Endothelial cell of umbilical vein (primary cell): ENCODE results near the gene TMEM178A. TPM values are rescaled to one million over a fixed set of nuclear protein-coding genes. Genes with fewer than 3 reads are reported as not detected.
A peak's percentile ranks its signal among the peaks of the same experiment; 100 is the strongest.

Source experiments
- BruUV-seq: library from RNA; stranded (reverse); fragments of 400-500 nt; replicated peaks from 2 replicates; lab custom pipeline; 2021; lab: Mats Ljungman, UMichigan
- CTCF ChIA-PET: fragments of 300-600, 350-600 bp; sonication (Branson Sonifier 250); formaldehyde crosslinking; loops from one replicate; lab custom pipeline; 2021; ENCODE audit warnings: antibody characterized with exemption, inconsistent platforms; lab: Charles Lee
- POLR2A ChIA-PET: fragments of 300-600, 350-600 bp; sonication (Branson Sonifier 250); formaldehyde crosslinking; loops from one replicate; lab custom pipeline; 2021; ENCODE audit warnings: antibody characterized with exemption, inconsistent platforms; lab: Charles Lee
- DNase-seq: peaks from one replicate; pipeline ENCODE4 v3.0.0-alpha.2; 2011; ENCODE audit warnings: low read depth, low spot score
- FAIRE-seq: peaks from 2 replicates; lab custom pipeline; 2011; peaks lifted over from hg19 to GRCh38; lab: Jason Lieb, UNC
- H2AFZ ChIP-seq: 2 replicates; pipeline ENCODE4 v1.6.0; 2012; ENCODE audit warnings: low read depth, low read length, control low read depth, inconsistent platforms
- H3K27ac ChIP-seq: 2 replicates; pipeline ENCODE4 v1.5.1; 2011; ENCODE audit warnings: low read depth, mild to moderate bottlenecking, control low read depth, low read length, moderate library complexity; ENCODE audit not compliant: insufficient read depth
- H3K27me3 ChIP-seq, 2 experiments: 2 replicates each; pipeline versions ENCODE4 v1.6.0 to v1.6.1; 2011; ENCODE audit warnings: low read length in 2 of 2, mixed read lengths in 1 of 2; ENCODE audit not compliant: control insufficient read depth in 2 of 2, insufficient read depth in 2 of 2
- H3K36me3 ChIP-seq, 2 experiments: 2 replicates in 1 of 2; 3 replicates in 1 of 2; pipeline ENCODE4 v1.5.1; 2011; ENCODE audit warnings: low read length in 2 of 2, mild to moderate bottlenecking in 1 of 2, moderate library complexity in 1 of 2; ENCODE audit not compliant: control insufficient read depth in 2 of 2, insufficient read depth in 2 of 2; ENCODE audit errors: extremely low read depth in 1 of 2
- H3K4me1 ChIP-seq: 3 replicates; pipeline ENCODE4 v1.5.1; 2011; ENCODE audit warnings: mild to moderate bottlenecking, low read length; ENCODE audit not compliant: control insufficient read depth, insufficient read depth; ENCODE audit errors: extremely low read depth
- H3K4me2 ChIP-seq: 2 replicates; pipeline ENCODE4 v1.6.1; 2011; ENCODE audit warnings: low read length, control low read depth, mixed read lengths; ENCODE audit not compliant: insufficient read depth
- H3K4me3 ChIP-seq, 3 experiments: fragments of 200-600 bp in 1 of 3; sonication (generic), shearing (Covaris generic) in 1 of 3; replicated peaks in 1 of 3; 2 replicates each; pipeline ENCODE4 v1.5.1; 2011 to 2016; ENCODE audit warnings: control low read depth in 3 of 3, low read length in 3 of 3, mild to moderate bottlenecking in 2 of 3, inconsistent platforms in 1 of 3, low read depth in 1 of 3, moderate library complexity in 1 of 3; ENCODE audit not compliant: insufficient read depth in 1 of 3
- H3K79me2 ChIP-seq: 2 replicates; pipeline ENCODE4 v1.6.0; 2012; ENCODE audit warnings: low read length, inconsistent platforms; ENCODE audit not compliant: control insufficient read depth, insufficient read depth
- H3K9ac ChIP-seq: replicated peaks from 2 replicates; pipeline ENCODE3; 2011; ENCODE audit warnings: low read length, control low read depth; ENCODE audit not compliant: insufficient read depth; ENCODE audit errors: extremely low read depth
- H3K9me1 ChIP-seq: replicated peaks from 3 replicates; pipeline ENCODE4 v1.6.0; 2011; ENCODE audit warnings: mild to moderate bottlenecking, low read length; ENCODE audit not compliant: control insufficient read depth, insufficient read depth; ENCODE audit errors: extremely low read depth
- H3K9me3 ChIP-seq: replicated peaks from 2 replicates; pipeline ENCODE4 v1.5.1; 2012; ENCODE audit warnings: low read length, inconsistent platforms; ENCODE audit not compliant: control insufficient read depth, insufficient read depth
- H4K20me1 ChIP-seq: replicated peaks from 2 replicates; pipeline ENCODE3; 2011; ENCODE audit warnings: mild to moderate bottlenecking, low read length; ENCODE audit not compliant: control insufficient read depth, insufficient read depth; ENCODE audit errors: extremely low read depth
- CTCF ChIP-seq, 2 donors: IDR thresholded peaks; 1 replicate in 1 of 2; 2 replicates in 1 of 2; pipeline ENCODE4 v1.5.1; 2011; ENCODE audit warnings: low read length in 2 of 2, mild to moderate bottlenecking in 2 of 2, moderate library complexity in 2 of 2, control low read depth in 1 of 2, inconsistent platforms in 1 of 2, low read depth in 1 of 2; ENCODE audit not compliant: insufficient read depth in 1 of 2; ENCODE audit errors: extremely low read depth in 1 of 2
- EZH2 ChIP-seq: IDR thresholded peaks from 2 replicates; pipeline ENCODE4 v1.6.1; 2012; ENCODE audit warnings: borderline replicate concordance, low read depth, mild to moderate bottlenecking, moderate library complexity, low read length, inconsistent platforms; ENCODE audit not compliant: severe bottlenecking
- FOS ChIP-seq: IDR thresholded peaks from 2 replicates; pipeline ENCODE4 v1.6.1; 2011; ENCODE audit warnings: mild to moderate bottlenecking, low read length, moderate library complexity, borderline replicate concordance; ENCODE audit not compliant: insufficient read depth
- GATA2 ChIP-seq: IDR thresholded peaks from 2 replicates; pipeline ENCODE4 v1.7.0; 2011; ENCODE audit warnings: low read depth, mild to moderate bottlenecking, moderate library complexity, mixed read lengths, low read length; ENCODE audit not compliant: insufficient read length, insufficient read depth
- JUN ChIP-seq: IDR thresholded peaks from 2 replicates; pipeline ENCODE4 v1.6.1; 2011; ENCODE audit warnings: borderline replicate concordance, low read depth; ENCODE audit not compliant: insufficient read length, insufficient read depth
- MYC ChIP-seq: IDR thresholded peaks from one replicate; pipeline ENCODE4 v1.6.1; 2011; ENCODE audit warnings: mild to moderate bottlenecking, low read depth, low read length
- POLR2A ChIP-seq: IDR thresholded peaks from 2 replicates; pipeline ENCODE4 v1.6.1; 2012; ENCODE audit warnings: low read depth, mild to moderate bottlenecking, control low read depth, low read length
- POLR2AphosphoS5 ChIP-seq: IDR thresholded peaks from 2 replicates; pipeline ENCODE4 v1.6.1; 2012; ENCODE audit warnings: low read depth, mild to moderate bottlenecking, control low read depth, low read length, moderate library complexity; ENCODE audit not compliant: insufficient read depth
- dilution Hi-C: fragments of 300-500 bp; cut with MboI; formaldehyde crosslinking; loops from one replicate; pipeline ENCODE4 v1.15.0; 2019; ENCODE audit warnings: low sequenced_read_pairs; ENCODE audit not compliant: extremely low pct_ligation_motif_present
- intact Hi-C: fragments of 100-400 bp; cut with micrococcal nuclease; formaldehyde crosslinking; loops from one replicate; pipeline ENCODE4 v1.10.0; 2022
- polyA plus RNA-seq, 4 experiments: library from polyadenylated mRNA; depleted of rRNA in 3 of 4; stranded (reverse) in 3 of 4; unstranded in 1 of 4; fragments of >200 nt; gene quantifications; 2 replicates each; pipeline versions ENCODE4 v1.2.1 to v1.2.3, GENCODE V29; 2011 to 2012; ENCODE audit warnings: missing spikeins in 1 of 4
- total RNA-seq: library from RNA; stranded (reverse); gene quantifications from 2 replicates; pipeline ENCODE4 v1.2.3, GENCODE V29; 2021
- TF ChIP-seq, protein P1 (sequence below): IDR thresholded peaks from 2 replicates; pipeline ENCODE4 v1.6.1; 2011; ENCODE audit not compliant: insufficient read depth, insufficient read length

TMEM178A gene
- total and polyA plus RNA-seq, 2 donors (not counting 3 experiments of a cell fraction or from before 2014, with no cell fraction given), result 1.5 to 2.8 TPM

DNA sequence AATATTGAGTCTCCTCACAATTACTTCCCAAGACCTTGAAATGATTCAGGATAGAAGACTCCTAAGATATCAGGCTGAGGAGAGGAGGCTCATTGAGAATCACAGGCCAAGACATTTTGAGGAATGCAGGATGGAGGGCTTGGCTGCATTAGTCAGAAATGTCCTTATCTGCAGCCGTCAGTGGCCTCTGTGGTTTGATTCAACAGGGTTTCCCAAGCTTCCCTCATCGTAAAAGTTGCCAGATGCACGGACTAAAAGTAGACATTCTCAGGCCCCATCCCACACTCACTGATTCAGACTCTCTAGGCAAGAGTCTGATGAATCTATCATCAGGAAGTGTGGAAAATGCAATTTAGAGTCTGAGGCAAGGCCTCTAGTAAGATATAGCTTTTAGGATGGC, 34.0 kb upstream of the TMEM178A start:
- Histone ChIP-seq H2AFZ (no peak overlapping the region), H3K9ac (no peak overlapping the region), H3K79me2 (no peaks in the 10 kb centered on the region), H3K9me3 (no peaks in the 10 kb centered on the region), H3K9me1 (no peaks in the 10 kb centered on the region), H3K4me2 (no peak overlapping the region), H3K4me1 (no peaks in the 10 kb centered on the region), H3K36me3 (no peaks in the 10 kb centered on the region), H3K4me3 (no peak overlapping the region), H4K20me1 (no peaks in the 10 kb centered on the region), H3K27ac (no peak overlapping the region), H3K27me3 (peaks cover 0 to 2% of the 10 kb centered on the region in 2 experiments)
- DNase-seq, result no peak
- CTCF ChIA-PET, result no interaction called here
- no peak for FAIRE-seq
- dilution Hi-C loops (no loop called here), intact Hi-C loops (no loop called here)
- TF ChIP-seq JUN (no peak), GATA2 (peak; percentile 15)
- POLR2A ChIA-PET, result no interaction called here
- no TSS peak for BruUV-seq

GRCh38 chr2:39632876-39633275, 32.8 kb upstream of the TMEM178A start:
- Histone ChIP-seq H3K27ac (no peak overlapping the region), H3K4me2 (no peak overlapping the region), H3K9ac (no peak overlapping the region), H3K36me3 (no peaks in the 10 kb centered on the region), H3K9me3 (no peaks in the 10 kb centered on the region), H3K79me2 (no peaks in the 10 kb centered on the region), H3K9me1 (no peaks in the 10 kb centered on the region), H3K4me3 (no peak overlapping the region), H3K4me1 (no peaks in the 10 kb centered on the region), H2AFZ (no peak overlapping the region), H3K27me3 (peaks cover 0 to 4% of the 10 kb centered on the region in 2 experiments), H4K20me1 (no peaks in the 10 kb centered on the region)
- POLR2A ChIA-PET, result no interaction called here
- TF ChIP-seq POLR2AphosphoS5, result no peak
- no peak for TF ChIP-seq GATA2
- no peak for TF ChIP-seq EZH2
- TF ChIP-seq, protein P1, sequence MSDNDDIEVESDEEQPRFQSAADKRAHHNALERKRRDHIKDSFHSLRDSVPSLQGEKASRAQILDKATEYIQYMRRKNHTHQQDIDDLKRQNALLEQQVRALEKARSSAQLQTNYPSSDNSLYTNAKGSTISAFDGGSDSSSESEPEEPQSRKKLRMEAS, result no peak
- TF ChIP-seq JUN, result no peak
- TF ChIP-seq MYC, result no peak
- TF ChIP-seq FOS, result no peak
- TF ChIP-seq POLR2A, result no peak
- TF ChIP-seq CTCF (IDR thresholded peaks at IDR 0.05; ENCODE audit: extremely low read depth in 1 of 2, insufficient read depth in 1 of 2, low read depth in 1 of 2, low read length in 2 of 2), result no peak
- FAIRE-seq (no peak), DNase-seq (no peak)
- CTCF ChIA-PET, result interaction anchor here (1.5 to 1.8 kb wide), 2 partner anchors 13 to 39 kb away, joined by 4 read pairs; no protein-coding TSS in a partner anchor
- dilution Hi-C loops (no loop called here), intact Hi-C loops (no loop called here)
- BruUV-seq, result no TSS peak
